ENCODE data around the gene RBMS1. TPM values are rescaled to one million over a fixed set of nuclear protein-coding genes. Genes with fewer than 3 reads are reported as not detected.

RBMS1 gene
- total and polyA plus RNA-seq, 2 of the 13 experiments (the other 11 are each of a cell fraction or from before 2014, with no cell fraction given), result 55.5 to 110 TPM

DNA sequence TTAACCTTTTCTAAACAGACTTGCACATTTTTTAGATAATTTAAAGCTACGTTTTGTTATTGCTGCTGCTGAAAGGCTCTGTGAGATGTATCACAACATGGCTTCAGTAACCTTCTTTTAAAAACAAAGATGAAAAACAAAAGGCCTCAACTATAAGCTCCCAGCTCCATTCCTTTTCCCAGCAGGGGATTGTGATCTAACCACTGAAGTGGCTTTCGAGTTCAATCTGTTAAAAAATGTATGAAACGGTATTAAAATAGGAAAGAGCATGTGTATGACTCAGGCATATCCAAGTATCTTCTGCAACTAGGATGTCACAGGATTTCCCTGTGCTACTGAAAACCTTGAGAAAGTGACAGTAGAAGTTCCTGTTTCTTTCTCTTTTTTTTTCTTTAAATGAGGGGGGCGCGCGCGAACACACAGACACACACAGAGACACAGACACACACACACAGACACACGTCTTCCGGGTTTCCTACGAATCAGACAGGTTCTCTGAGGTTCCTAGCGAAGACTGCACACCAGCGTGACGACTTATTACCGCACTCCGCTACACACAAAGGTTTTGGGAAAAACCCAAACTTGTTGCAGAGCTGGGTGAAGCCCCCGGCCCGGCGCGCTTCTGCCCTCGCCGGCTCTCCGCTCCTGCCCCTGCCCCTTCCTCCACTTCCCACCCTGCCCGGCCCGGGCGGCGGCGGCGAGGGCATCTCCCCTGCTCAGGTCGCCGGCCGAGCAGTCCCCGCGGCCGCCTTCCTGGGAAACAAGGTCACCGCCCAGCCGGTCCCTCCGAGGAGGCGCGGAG, 86.8 kb downstream of the RBMS1 start (continued):
- TF ChIP-seq ZNF512 (CRISPR knock-in tag; IDR thresholded peaks at IDR 0.05), result no peak
- TF ChIP-seq ESRRA (CRISPR knock-in tag; IDR thresholded peaks at IDR 0.05; ENCODE audit: low read depth), result no peak
- TF ChIP-seq, protein P1, sequence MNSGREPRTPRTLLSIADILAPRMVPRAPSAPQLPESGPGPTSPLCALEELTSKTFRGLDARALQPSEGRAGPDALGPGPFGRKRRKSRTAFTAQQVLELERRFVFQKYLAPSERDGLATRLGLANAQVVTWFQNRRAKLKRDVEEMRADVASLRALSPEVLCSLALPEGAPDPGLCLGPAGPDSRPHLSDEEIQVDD (CRISPR knock-in tag; IDR thresholded peaks at IDR 0.05; ENCODE audit: borderline replicate concordance), result no peak
- no peak for TF ChIP-seq RFX3 (CRISPR knock-in tag; IDR thresholded peaks at IDR 0.05)
- TF ChIP-seq BCL3 (CRISPR knock-in tag; IDR thresholded peaks at IDR 0.05), result no peak
- TF ChIP-seq, protein P2, sequence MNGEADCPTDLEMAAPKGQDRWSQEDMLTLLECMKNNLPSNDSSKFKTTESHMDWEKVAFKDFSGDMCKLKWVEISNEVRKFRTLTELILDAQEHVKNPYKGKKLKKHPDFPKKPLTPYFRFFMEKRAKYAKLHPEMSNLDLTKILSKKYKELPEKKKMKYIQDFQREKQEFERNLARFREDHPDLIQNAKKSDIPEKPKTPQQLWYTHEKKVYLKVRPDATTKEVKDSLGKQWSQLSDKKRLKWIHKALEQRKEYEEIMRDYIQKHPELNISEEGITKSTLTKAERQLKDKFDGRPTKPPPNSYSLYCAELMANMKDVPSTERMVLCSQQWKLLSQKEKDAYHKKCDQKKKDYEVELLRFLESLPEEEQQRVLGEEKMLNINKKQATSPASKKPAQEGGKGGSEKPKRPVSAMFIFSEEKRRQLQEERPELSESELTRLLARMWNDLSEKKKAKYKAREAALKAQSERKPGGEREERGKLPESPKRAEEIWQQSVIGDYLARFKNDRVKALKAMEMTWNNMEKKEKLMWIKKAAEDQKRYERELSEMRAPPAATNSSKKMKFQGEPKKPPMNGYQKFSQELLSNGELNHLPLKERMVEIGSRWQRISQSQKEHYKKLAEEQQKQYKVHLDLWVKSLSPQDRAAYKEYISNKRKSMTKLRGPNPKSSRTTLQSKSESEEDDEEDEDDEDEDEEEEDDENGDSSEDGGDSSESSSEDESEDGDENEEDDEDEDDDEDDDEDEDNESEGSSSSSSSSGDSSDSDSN (CRISPR knock-in tag; IDR thresholded peaks at IDR 0.05), result 0 out of 2 replicates have a peak, but pooled peaks have one; percentile 53
- no peak for TF ChIP-seq SRSF1 (optimal IDR thresholded peaks at IDR 0.05; ENCODE audit: low read depth, low read length)
- TF ChIP-seq SIN3B (IDR thresholded peaks at IDR 0.05; ENCODE audit: low read length), result no peak
- no peak for TF ChIP-seq KDM2A (CRISPR knock-in tag; IDR thresholded peaks at IDR 0.05; ENCODE audit: borderline replicate concordance, low read depth)
- no peak for TF ChIP-seq ZBTB34 (CRISPR knock-in tag; IDR thresholded peaks at IDR 0.05)
- no peak for TF ChIP-seq ZNF570 (CRISPR knock-in tag; IDR thresholded peaks at IDR 0.05; ENCODE audit: borderline replicate concordance)
- no peak for TF ChIP-seq TBL1XR1 (IDR thresholded peaks at IDR 0.05; ENCODE audit: borderline replicate concordance, low read length, partially characterized antibody)
- no peak for TF ChIP-seq ZNF326 (CRISPR knock-in tag; IDR thresholded peaks at IDR 0.05; ENCODE audit: borderline replicate concordance)
- no peak for TF ChIP-seq ZNF33A (CRISPR knock-in tag; IDR thresholded peaks at IDR 0.05; ENCODE audit: borderline replicate concordance)
- no peak for TF ChIP-seq ZNF546 (CRISPR knock-in tag; conservative IDR thresholded peaks at IDR 0.05)
- TF ChIP-seq, protein P3, sequence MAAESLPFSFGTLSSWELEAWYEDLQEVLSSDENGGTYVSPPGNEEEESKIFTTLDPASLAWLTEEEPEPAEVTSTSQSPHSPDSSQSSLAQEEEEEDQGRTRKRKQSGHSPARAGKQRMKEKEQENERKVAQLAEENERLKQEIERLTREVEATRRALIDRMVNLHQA (CRISPR knock-in tag; IDR thresholded peaks at IDR 0.05), result no peak
- TF ChIP-seq ZBTB20 (CRISPR knock-in tag; IDR thresholded peaks at IDR 0.05; ENCODE audit: borderline replicate concordance, low read depth), result no peak

Measured in HepG2 (cell line).